Uterus (tissue), 4 donors: ENCODE measurements around the gene TDRD9. TPM values are rescaled to one million over a fixed set of nuclear protein-coding genes. Genes with fewer than 3 reads are reported as not detected.

Source experiments
- DNase-seq, 2 donors: peaks; one replicate each; pipeline ENCODE4 v3.0.0-alpha.2; 2019 to 2020
- H3K27ac ChIP-seq, 2 donors: fragments of 200-600 bp; sonication (generic); 1 replicate in 1 of 2; 2 replicates in 1 of 2; pipeline ENCODE4 v1.5.1; 2016 to 2018
- H3K27me3 ChIP-seq, 2 donors: fragments of 200-600 bp; sonication (generic); one replicate each; pipeline ENCODE4 v1.5.1; 2018 to 2019; ENCODE audit warnings: control low read depth in 1 of 2
- H3K36me3 ChIP-seq, 2 donors: fragments of 200-600 bp; sonication (generic); one replicate each; pipeline ENCODE4 v1.5.1; 2019; ENCODE audit warnings: control low read depth in 1 of 2
- H3K4me1 ChIP-seq, 2 donors: fragments of 200-600 bp; sonication (generic); one replicate each; pipeline ENCODE4 v1.5.1; 2018 to 2019; ENCODE audit warnings: control low read depth in 1 of 2
- H3K4me3 ChIP-seq, 2 donors: fragments of 200-600 bp; sonication (generic); 1 replicate in 1 of 2; 2 replicates in 1 of 2; pipeline ENCODE4 v1.5.1; 2018 to 2019; ENCODE audit warnings: mild to moderate bottlenecking in 1 of 2
- H3K9me3 ChIP-seq, 2 donors: fragments of 200-600 bp; sonication (generic); one replicate each; pipeline ENCODE4 v1.5.1; 2019; ENCODE audit warnings: control low read depth in 1 of 2
- POLR2A ChIP-seq, 2 donors: fragments of 450-650 bp; IDR thresholded peaks; one replicate each; pipeline ENCODE4 v1.6.1; 2016; ENCODE audit warnings: antibody characterized with exemption in 2 of 2, mild to moderate bottlenecking in 1 of 2, moderate library complexity in 1 of 2
- intact Hi-C: fragments of 100-400 bp; cut with DNase I; formaldehyde crosslinking; loops from one replicate; pipeline ENCODE4 v1.15.1; 2023; ENCODE audit warnings: low total_unique reads
- total RNA-seq, 4 donors: library from RNA; depleted of rRNA in 3 of 4; stranded (reverse); fragments of >200 nt in 3 of 4; gene quantifications; one replicate each; pipeline versions ENCODE4 v1.1.0 to v1.2.4, GENCODE V29; 2014 to 2023
- TF ChIP-seq, protein P1 (sequence below), 4 experiments: fragments of 200-600 bp in 2 of 4; fragments of 450-650 bp in 2 of 4; sonication (generic) in 2 of 4; IDR thresholded peaks; one replicate each; pipeline ENCODE4 v1.5.1; 2016 to 2019; ENCODE audit warnings: antibody characterized with exemption in 4 of 4, mild to moderate bottlenecking in 2 of 4, moderate library complexity in 1 of 4
- donor health status: DM: yes; HTN: yes; CAD: no.

TDRD9 gene
- total RNA-seq, 4 donors from 2014 or later, result 0.85 to 1.8 TPM; not detected in 2

- Histone ChIP-seq H3K36me3 (no peaks in the 10 kb centered on the region), H3K27me3 (no peaks in the 10 kb centered on the region), H3K9me3 (no peaks in the 10 kb centered on the region), H3K27ac (no peak overlapping the region), H3K4me1 (no peaks in the 10 kb centered on the region), H3K4me3 (no peak overlapping the region)
- no peak for DNase-seq
- intact Hi-C loops, result loop anchor here (10.0 kb wide), 1 partner anchor 104 kb away; no protein-coding TSS in a partner anchor
- no peak for TF ChIP-seq POLR2A (IDR thresholded peaks at IDR 0.05)
- TF ChIP-seq, protein P1, sequence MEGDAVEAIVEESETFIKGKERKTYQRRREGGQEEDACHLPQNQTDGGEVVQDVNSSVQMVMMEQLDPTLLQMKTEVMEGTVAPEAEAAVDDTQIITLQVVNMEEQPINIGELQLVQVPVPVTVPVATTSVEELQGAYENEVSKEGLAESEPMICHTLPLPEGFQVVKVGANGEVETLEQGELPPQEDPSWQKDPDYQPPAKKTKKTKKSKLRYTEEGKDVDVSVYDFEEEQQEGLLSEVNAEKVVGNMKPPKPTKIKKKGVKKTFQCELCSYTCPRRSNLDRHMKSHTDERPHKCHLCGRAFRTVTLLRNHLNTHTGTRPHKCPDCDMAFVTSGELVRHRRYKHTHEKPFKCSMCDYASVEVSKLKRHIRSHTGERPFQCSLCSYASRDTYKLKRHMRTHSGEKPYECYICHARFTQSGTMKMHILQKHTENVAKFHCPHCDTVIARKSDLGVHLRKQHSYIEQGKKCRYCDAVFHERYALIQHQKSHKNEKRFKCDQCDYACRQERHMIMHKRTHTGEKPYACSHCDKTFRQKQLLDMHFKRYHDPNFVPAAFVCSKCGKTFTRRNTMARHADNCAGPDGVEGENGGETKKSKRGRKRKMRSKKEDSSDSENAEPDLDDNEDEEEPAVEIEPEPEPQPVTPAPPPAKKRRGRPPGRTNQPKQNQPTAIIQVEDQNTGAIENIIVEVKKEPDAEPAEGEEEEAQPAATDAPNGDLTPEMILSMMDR (IDR thresholded peaks at IDR 0.05), result no peak
Observed at GRCh38 chr14:103908580-103908979, 19.7 kb upstream of the TDRD9 start.

GRCh38 chr14:103909531-103910261, 18.6 kb upstream of the TDRD9 start:
- no peak for DNase-seq
- Histone ChIP-seq H3K27me3 (no peaks in the 10 kb centered on the region), H3K9me3 (no peaks in the 10 kb centered on the region), H3K4me1 (no peaks in the 10 kb centered on the region), H3K4me3 (no peak overlapping the region), H3K36me3 (no peaks in the 10 kb centered on the region), H3K27ac (no peak overlapping the region)
- intact Hi-C loops, result loop anchor here (10.0 kb wide), 1 partner anchor 105 kb away; no protein-coding TSS in a partner anchor
- TF ChIP-seq POLR2A (IDR thresholded peaks at IDR 0.05), result no peak
- TF ChIP-seq, protein P1 (IDR thresholded peaks at IDR 0.05), result no peak

GRCh38 chr14:103910262-103910935, 17.9 kb upstream of the TDRD9 start:
- DNase-seq, result peak; percentile 72 to 75
- intact Hi-C loops, result no loop called here
- no peak overlapping the region for H3K27ac ChIP-seq
- H3K4me1 ChIP-seq, result no peaks in the 10 kb centered on the region
- H3K9me3 ChIP-seq, result no peaks in the 10 kb centered on the region
- H3K36me3 ChIP-seq, result no peaks in the 10 kb centered on the region
- H3K4me3 ChIP-seq, result no peak overlapping the region
- TF ChIP-seq, protein P1 (IDR thresholded peaks at IDR 0.05), result peak; percentile 72 to 88 (median 84)
- no peak for TF ChIP-seq POLR2A (IDR thresholded peaks at IDR 0.05)
- no peaks in the 10 kb centered on the region for H3K27me3 ChIP-seq

GRCh38 chr14:103910984-103911383, 17.3 kb upstream of the TDRD9 start:
- H3K27me3 ChIP-seq, result no peaks in the 10 kb centered on the region
- H3K36me3 ChIP-seq, result no peaks in the 10 kb centered on the region
- DNase-seq, result no peak
- H3K9me3 ChIP-seq, result no peaks in the 10 kb centered on the region
- TF ChIP-seq, protein P1 (IDR thresholded peaks at IDR 0.05), result no peak
- TF ChIP-seq POLR2A (IDR thresholded peaks at IDR 0.05), result no peak
- no peaks in the 10 kb centered on the region for H3K4me1 ChIP-seq
- H3K27ac ChIP-seq, result no peak overlapping the region
- no peak overlapping the region for H3K4me3 ChIP-seq
- intact Hi-C loops, result no loop called here

- intact Hi-C loops, result no loop called here
- no peaks in the 10 kb centered on the region for H3K27me3 ChIP-seq
- no peaks in the 10 kb centered on the region for H3K4me1 ChIP-seq
- no peak overlapping the region for H3K4me3 ChIP-seq
- no peak for TF ChIP-seq POLR2A (IDR thresholded peaks at IDR 0.05)
- TF ChIP-seq, protein P1 (IDR thresholded peaks at IDR 0.05), result no peak
- H3K27ac ChIP-seq, result no peak overlapping the region
- no peaks in the 10 kb centered on the region for H3K36me3 ChIP-seq
- DNase-seq, result no peak
- no peaks in the 10 kb centered on the region for H3K9me3 ChIP-seq
Observed at GRCh38 chr14:103915616-103916015, 12.6 kb upstream of the TDRD9 start.
